HG03571 (cell line): ENCODE results near the gene FBXW2.

Experiments used
- ATAC-seq: cut with Tn5 transposase; IDR thresholded peaks from one replicate; pipeline ENCODE4 v1.9.1; 2021; ENCODE audit not compliant: unreplicated experiment

The FBXW2 gene

DNA sequence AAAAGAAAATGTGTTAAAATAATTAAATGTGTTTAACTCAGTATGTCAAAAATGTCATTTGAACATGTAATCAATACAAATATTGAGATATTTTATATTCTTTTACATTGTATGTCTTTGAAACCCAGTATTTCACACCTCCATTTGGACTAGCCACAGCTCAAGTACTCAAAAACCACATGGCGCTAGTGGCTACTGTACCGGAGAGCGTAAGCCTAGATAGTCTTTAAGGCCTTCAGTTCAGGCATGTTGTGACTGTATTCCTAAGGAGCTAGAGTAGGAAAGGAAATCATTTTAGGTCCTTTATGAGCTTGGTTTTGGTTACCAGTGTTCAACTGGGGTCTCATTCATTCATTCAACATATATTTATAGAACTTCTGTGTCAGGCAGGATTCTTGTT is 12.8 kb downstream of the FBXW2 start:
- ATAC-seq: no peak

DNA sequence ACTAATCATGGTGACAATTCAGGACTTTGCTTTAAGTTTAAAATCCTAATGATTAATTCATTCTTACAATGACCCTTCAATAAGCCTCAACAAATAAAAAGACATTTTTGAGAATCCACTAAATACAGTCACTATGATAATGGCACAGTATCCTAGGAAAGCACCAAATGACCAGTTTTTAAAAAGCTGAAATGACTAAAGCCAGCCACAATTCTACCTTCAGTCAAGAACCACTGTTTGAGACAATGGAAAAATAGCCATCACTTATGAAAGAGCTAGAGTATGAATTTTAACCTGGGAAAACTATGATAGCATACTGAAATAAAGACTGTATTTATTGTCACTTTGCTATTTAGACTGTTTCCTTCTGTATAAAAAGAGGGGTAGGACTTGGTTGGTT is 14.0 kb downstream of the FBXW2 start:
- ATAC-seq: no peak

DNA sequence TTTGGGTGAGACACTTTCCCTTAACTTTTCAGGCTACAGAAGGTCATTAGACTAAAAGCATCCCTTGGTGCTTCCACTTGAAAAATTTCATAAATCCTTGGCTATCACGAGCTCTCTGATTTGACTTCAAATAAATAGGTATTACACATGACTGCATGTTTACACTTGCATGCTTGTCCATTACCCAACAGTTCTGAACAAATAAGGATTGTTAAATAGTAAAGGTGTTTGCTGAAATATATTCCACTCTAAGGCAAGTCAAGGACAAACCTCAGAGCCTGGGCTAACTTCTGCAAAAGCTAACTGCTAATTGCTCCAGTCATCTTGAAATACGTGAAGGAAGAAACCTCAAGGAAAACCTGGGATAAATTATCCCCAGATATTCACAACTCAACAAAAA is 14.5 kb downstream of the FBXW2 start:
- no peak for ATAC-seq

DNA sequence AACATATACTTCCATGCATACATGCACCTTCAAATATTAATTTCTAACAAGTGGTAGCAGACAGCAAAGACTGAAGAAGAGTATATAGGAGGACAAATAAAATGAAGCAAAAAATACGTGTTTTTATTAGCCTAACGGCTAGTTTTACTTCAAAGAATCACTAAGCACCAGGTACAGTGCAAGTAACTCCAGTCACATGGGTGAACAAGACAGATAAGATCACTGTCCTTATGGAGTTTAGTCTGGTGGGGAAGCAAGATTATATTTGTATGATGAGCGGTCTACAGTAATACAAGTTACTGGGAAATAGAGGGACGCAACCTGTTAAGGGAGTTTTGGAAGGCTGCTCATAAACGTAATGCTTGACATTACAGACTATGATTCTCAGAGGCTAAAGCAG is 16.0 kb downstream of the FBXW2 start:
- ATAC-seq: no peak

DNA sequence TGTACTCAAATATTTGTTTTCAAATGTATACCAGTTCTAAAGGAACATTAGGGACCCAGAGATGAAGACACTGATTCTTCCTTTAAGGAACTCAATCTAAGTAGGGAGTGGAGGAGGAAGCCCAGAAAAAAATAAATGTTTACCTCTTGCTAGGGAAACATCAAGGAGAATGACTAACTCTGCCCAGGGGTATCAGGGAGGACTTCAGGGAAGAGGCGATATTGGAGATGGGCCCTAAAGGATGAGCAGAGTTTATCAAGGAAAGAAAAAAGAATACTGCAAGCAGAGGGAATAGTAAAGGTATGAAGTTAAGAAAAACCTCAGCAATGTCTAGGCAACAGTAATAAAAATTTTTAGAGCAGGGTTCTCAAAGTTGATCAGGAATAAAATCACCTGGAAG is 16.4 kb downstream of the FBXW2 start:
- ATAC-seq: no peak

DNA sequence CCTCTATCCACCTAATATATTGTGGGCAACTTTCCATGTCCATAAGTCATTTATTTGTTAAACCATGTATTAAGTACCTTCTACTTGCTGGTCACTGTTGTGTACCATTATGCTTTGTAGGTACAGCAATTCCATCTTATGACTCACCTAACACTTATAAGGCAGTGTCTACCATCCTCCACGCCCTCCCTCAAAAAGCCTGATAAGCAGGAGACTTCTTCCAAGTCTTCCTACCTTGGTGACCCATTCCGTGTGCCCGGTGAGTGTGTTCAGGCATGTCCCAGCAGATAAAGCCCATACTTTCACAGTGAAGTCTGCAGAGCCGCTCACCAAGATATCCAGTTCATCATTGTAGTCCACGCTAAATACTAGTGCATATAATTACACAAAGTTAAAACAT is 17.4 kb downstream of the FBXW2 start:
- ATAC-seq: no peak

DNA sequence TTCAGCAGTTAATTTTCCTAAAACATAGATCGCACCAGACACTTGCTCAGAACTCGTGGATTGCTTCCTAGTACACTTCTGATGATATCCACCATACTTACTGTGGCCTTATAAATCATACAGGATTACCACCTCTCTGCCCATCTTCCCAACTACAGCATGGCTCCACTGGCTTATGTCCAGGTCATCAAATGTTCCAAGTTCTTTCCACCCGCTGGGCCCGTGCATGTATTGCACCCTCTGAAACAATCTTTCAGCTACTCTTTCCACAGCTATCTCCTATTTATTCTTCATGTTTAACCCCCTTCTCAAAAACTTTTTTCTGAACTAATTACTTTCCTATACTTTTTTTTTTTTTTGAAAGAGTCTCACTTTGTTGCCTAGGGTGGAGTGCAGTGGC is 18.5 kb downstream of the FBXW2 start:
- no peak for ATAC-seq

DNA sequence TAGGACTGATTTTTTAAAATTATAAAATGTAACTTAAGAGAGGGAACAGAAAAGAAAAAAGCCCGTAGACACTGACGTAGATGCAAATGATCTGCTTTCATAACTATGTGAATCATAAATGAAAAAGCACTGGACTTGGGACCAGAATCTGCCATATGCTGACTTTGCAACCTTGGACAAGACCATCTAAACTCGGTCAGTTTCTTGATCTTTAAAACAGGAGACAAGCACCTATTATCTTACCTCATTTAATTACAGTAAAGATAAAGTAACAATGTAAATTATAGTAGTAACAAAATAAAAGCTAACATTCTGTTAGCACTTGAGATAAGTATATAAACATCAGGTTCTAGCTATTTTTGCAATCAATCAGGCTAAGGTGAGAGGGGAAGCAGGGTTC is 20.0 kb downstream of the FBXW2 start:
- no peak for ATAC-seq

DNA sequence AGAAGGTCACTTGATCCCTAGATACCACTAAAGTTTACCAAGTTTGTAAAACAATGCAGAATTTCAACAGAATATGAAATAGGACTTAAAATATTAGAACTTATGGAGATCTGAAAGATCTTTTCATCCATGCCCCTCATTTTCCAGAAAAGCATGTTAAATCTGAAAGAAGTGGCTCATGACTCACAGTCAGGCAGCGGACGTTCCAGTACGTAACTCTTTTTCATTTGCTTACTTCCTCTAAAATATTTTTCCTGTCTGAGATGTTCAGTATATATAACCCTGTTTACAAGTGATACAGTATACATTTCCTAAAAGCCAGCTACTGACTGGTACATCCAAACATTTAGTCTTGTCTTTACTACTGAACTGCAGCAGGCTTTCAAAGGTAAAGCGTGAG is 22.3 kb downstream of the FBXW2 start:
- no peak for ATAC-seq

DNA sequence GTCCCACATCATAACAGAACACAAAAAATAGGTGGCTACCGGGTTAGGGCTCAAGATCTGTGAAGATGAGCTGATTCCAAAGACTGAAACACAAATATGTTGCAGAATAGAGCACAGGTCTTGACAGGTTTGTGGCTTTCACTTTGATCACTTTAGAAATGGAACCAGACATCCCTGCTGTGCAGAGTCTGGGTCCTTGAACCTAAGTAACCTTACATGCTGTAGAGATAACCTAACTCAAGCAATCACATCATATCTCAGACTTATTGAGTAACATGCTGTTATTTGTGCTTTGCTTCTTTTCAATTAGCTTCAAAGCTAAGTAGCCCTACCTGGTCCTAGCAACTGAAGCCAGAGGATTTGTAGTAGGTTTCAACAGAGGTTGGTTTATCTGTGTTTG is 24.3 kb downstream of the FBXW2 start:
- no peak for ATAC-seq

DNA sequence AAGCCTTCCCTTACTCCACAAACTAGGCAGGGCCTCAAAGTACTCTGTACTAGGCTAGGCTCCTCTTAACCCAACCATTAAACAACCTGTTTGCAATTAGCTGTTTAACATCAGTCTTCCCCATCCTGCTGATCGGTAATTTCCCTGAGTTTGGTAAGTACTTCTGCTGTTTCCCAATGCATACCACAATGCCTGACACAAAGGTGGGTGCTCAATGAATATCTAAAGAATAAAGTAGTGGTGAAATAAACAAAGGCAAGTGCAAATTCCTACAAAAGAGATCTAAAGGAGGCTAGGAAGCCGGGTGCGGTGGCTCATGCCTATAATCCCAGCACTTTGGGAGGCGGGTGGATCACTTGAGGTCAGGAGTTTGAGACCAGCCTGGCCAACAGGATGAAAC is 25.0 kb downstream of the FBXW2 start:
- ATAC-seq: no peak

DNA sequence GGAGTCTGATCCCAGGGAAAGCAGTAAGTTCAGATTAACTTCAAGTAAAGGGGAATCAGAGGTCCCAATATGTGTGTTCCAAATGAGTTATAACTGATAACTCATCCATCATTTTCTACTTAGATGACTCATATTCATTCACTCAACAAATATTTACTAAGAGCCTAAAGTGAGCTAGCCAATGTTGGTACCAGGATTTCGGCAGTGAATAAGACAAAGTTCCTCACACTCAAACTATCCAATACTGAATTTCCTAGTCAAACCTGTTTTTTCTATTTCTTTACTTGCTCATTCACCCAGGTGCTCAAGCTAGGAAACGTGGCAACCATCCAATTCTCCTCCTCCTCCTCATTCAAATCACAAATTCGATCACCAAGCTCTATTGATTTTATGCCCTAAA is 25.8 kb downstream of the FBXW2 start:
- no peak for ATAC-seq

DNA sequence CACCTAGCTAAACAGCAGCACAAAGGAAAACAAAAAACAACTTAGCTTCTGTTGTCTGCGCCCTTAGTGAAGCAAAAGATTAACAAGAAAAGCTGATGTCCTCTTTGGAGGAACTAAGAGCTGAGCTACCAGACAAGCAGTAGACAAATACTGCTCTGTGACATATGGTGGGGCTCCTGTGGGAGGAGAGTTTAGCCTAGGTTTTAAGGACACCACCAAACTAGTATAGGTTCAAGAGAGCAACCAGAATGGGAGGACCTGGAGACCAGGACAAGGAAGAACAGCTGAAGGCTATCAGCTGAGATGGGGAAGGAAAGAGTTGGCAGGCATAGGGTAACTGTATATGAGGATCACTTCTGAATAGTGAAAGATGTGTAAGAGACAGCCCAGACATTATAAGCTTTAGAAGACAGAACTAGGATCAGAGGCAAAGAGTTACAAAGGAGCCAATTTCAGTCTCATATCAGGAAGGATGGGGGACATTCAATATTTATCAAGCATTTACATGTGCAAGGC is 27.2 kb downstream of the FBXW2 start:
- ATAC-seq: no peak

DNA sequence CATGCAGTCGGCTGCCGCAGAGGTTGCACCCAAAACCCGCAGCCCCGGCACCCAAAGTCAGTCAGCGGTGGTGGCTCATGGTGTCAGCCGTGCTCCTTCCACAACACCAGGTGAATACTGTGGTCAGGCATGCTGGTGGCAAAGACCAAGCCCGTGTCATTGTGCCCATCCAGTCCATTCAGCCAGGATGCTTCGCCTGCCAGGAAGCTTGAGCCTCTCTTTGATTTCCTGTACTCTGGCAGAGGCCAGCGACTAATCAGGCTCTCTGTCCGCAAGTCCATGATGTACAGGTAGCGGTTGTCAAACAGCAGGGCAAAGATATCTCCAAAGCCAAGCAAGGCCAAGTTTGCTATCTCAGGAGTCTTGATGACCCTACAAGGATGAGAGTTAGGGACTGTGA is 28.7 kb downstream of the FBXW2 start:
- no peak for ATAC-seq

DNA sequence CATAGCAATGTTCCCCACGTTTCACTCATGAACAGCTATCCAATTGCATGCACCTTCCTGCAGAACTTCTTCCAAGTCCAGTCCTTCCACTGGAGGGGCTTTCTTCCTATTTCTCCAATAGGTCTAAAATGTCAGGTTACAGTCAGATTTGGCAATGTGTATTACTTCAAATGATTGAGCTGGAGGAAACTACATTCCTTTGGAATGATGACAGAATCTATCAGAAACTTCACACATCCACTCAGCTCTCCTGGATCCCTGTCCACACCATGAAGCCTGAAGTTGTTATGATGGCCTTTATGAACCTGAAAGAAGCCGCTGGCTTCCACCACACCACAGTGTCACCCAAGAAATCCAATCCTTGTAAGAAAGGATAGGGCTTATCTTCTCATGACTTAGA is 32.2 kb downstream of the FBXW2 start:
- ATAC-seq: no peak

DNA sequence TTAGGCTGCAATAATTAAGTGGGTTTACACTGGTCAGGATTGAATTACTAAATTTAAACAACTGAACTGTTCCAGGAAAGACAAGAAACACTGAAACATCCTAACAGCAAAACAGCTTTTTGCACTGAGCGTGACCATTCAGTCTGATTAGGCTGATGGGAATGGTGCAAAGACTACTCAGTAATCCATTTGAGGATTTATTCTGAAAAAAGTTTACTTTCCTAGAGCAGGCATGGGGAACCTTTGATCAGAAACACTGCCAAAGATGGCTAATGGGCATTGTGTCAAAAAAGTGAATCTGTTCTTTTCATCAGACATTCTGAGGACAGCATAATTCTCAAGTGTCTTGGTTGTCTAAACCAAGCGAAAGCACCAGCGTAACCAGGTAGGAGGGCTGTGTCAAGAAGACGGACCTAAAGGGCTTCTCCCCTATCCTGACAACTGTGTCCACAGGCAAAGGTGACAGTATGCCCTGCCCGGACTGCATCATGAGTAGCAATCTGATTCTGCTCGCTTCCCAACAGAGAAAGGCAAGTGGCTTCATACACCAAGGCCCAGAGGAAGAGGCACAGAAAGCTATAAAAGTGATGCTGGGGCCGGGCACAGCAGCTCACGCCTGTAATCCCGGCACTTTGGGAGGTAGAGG is 33.3 kb downstream of the FBXW2 start:
- ATAC-seq: no peak

DNA sequence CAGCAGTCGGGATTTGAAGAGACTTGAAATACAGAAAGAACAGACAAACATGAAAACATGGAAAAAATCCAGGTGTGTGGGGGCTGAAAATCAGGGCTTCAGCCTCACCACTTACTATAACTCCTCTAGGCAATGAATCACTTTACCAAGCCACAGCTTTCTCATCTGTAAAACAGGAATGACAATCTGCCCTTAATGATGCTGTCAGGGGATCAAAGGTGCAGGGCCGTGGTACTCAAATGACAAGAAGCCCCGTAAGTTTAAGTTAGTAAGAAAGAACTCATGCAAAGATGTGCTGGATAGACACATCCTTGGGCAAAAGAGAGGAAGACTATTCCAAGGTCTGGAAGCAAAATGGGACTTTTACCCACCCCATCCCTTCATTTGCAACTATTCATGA is 34.7 kb downstream of the FBXW2 start:
- ATAC-seq: no peak

DNA sequence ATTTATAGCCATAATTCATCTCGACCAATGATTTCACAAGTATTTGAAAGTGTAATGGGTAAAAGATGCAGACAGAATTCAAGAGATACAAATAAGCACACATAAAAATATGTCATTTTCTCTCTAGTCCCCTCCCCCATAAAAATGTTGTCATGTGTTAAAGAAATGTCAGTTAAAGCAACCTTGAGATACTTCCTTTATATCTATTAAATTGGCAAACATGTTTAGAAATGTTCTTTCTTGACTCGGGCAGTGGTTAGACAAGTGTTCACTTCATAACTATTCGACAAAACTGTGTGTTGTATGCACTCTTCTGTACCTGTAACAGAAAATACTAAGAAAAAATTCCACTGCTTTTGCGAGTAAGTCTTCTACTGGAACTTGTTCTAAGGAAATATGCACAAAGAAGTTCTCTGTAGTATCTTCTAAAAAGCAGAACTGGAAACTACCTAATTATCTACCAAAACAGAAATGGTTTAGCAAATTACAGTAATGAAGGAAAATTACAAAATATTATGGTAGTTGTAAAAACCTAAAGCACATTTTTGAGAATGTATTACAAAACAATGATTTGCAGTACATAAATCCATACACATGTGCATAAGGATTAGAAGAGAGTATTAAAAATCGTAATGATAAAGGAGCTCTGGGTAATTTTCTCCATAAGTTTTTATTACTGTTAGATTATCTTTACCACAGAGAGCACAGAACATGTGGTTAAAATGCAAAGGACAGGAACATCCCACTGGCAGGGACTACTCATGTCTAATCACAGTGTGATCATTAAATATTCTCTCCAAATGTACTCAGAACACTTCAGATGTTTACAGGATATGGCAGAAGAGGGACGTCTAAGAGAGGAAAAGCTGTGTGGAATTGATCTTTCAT is 35.9 kb downstream of the FBXW2 start:
- ATAC-seq: no peak

DNA sequence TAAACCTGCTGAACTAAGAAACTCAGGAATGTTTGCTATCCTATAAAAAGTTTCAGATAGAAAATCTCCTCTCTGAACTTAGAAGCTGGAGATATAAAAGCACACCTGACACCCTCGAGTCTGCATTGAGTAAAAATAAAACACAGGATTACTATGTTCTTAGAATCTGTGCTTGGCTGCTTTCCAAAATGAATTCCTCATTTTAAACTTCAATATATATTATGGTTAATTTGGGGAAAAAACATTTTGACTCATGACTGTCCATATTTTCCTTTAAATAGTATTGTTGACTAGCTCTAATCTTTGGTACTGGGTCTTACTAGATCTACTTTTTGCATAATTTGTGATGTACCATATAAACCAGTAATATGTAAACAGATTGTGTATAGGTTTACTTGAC is 36.7 kb downstream of the FBXW2 start:
- no peak for ATAC-seq

DNA sequence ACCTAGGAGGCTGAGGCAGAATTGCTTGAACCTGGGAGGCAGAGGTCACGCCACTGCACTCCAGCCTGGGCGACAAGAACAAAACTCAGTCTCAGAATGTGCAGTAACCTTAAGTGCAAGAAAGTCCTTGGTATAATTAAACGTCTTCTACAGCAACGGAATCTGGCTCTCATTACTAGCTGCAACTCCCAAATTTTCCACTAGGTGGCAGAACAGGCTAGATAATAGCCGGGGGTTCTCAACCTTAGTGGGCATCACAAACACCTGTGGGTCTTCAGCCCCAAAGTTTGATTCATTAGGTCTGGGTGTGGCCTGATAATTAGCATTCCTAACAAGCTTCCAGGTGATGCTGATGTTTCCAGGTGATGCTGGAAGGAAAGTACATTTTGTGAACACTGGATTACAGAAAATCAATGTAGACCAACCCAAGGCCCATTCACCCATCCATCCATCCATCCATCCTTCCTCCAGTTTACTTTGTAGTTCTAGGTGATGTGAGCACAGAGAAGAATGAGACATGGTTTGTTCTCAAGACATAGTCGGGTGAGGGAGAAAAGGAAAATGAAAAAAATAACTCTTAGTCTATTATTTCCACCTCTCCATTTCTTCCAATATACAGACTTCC is 37.3 kb downstream of the FBXW2 start:
- no peak for ATAC-seq

DNA sequence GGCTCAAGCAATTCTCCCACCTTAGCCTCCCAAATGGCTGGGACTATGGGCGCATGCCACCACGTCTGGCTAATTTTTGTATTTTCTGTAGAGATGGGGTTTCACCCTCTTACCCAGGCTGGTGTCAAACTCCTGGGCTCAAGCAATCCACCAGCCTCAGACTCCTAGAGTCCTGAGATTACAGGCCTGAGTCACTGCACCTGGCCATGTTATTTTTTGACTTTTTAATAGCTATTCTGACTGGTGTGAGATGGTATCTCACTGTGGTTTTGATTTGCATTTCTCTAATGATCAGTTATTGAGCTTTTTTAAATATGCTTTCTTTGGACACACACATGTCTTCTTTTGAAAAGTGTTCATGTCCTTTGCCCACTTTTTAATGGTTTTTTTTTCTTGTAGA is 38.2 kb downstream of the FBXW2 start:
- ATAC-seq: no peak

DNA sequence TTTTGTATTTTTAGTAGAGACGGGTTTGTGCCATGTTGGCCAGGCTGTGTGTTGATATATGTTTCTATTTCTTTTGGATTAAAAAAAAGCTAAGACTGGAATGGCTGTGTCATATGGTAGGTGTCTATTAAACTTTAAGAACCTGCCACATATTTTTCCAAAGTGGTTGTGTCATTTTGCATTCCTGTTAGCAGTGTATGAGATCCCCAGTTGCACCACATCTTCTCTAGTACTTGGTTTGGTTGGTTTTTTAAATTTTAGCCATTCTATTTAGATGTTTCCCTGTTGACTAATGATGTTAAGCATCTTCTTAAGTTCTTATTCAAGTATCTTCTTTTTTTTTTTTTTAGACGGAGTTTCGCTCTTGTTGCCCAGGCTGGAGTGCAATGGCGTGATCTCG is 42.8 kb downstream of the FBXW2 start:
- ATAC-seq: no peak
